COR-L47 (cell line): ENCODE measurements around the gene FTO.
"Not testable (repeated sequence)": the region's sequence is repeated elsewhere in the genome, so short reads cannot be mapped to it uniquely, and the experiment has no call there.

ENCODE experiments used
- DNase-seq: peaks from one replicate; lab custom pipeline; 2025; lab: John Stamatoyannopoulos, UW

The FTO gene

GRCh38 chr16:53703590-53704444 is at the start of gene FTO, which contains the start of gene RPGRIP1L:
Gene FTO (plus strand): TSS chr16:53704156.
Gene RPGRIP1L (minus strand): TSS chr16:53703859. CDS start chr16:53700723, 3,136 bp downstream.
- peak; percentile 98 for DNase-seq

GRCh38 chr16:53654946-53655345 is 49.0 kb upstream of the FTO start:
- no peak for DNase-seq

GRCh38 chr16:53662072-53662471 is 41.9 kb upstream of the FTO start:
- no peak for DNase-seq

- DNase-seq = no peak
Observed at GRCh38 chr16:53664724-53665345, 39.1 kb upstream of the FTO start.

GRCh38 chr16:53666786-53667415 is 37.1 kb upstream of the FTO start:
- DNase-seq = no peak

- DNase-seq = no peak
Observed at GRCh38 chr16:53668869-53669268, 35.1 kb upstream of the FTO start.

- no peak for DNase-seq
Observed at GRCh38 chr16:53672461-53672860, 31.5 kb upstream of the FTO start.

GRCh38 chr16:53673189-53673588 is 30.8 kb upstream of the FTO start:
- DNase-seq = no peak

GRCh38 chr16:53678155-53678554 is 25.8 kb upstream of the FTO start:
- DNase-seq = no peak

- no peak for DNase-seq
Observed at GRCh38 chr16:53678756-53679343, 25.1 kb upstream of the FTO start.

- DNase-seq = no peak
Observed at GRCh38 chr16:53680756-53681155, 23.2 kb upstream of the FTO start.

GRCh38 chr16:53681354-53681753 is 22.6 kb upstream of the FTO start:
- DNase-seq = no peak

GRCh38 chr16:53685334-53685733 is 18.6 kb upstream of the FTO start:
- not testable (repeated sequence) for DNase-seq

GRCh38 chr16:53686710-53687109 is 17.2 kb upstream of the FTO start:
- DNase-seq = no peak

GRCh38 chr16:53689636-53690035 is 14.3 kb upstream of the FTO start:
- no peak for DNase-seq

- DNase-seq = no peak
Observed at GRCh38 chr16:53690771-53691170, 13.2 kb upstream of the FTO start.

- no peak for DNase-seq
Observed at GRCh38 chr16:53692146-53692545, 11.8 kb upstream of the FTO start.

GRCh38 chr16:53693320-53693719 is 10.6 kb upstream of the FTO start:
- DNase-seq = no peak

- DNase-seq = no peak
Observed at GRCh38 chr16:53695070-53695469, 8.9 kb upstream of the FTO start.

GRCh38 chr16:53698271-53698670 is 5.7 kb upstream of the FTO start:
- not testable (repeated sequence) for DNase-seq

- no peak for DNase-seq
Observed at GRCh38 chr16:53704445-53704813, 473 bp downstream of the FTO start.

GRCh38 chr16:53707671-53708070 is 3.7 kb downstream of the FTO start:
- DNase-seq = no peak

GRCh38 chr16:53708490-53708889 is 4.5 kb downstream of the FTO start:
- DNase-seq = no peak
